Ramos (cell line): Measurements from ENCODE around the gene ZNF688.

Source experiments
- in situ Hi-C: fragments of 300-500 bp; cut with MboI; formaldehyde crosslinking; loops from one replicate; pipeline ENCODE4 v1.14.3; 2022; ENCODE audit warnings: low sequenced_read_pairs; ENCODE audit not compliant: unreplicated experiment

The ZNF688 gene

GRCh38 chr16:30521873-30522641 is 49.5 kb downstream of the ZNF688 start:
- in situ Hi-C loops = no loop called here

GRCh38 chr16:30521476-30521872 is 50.0 kb downstream of the ZNF688 start:
- in situ Hi-C loops = no loop called here
